GM19395 (cell line): Measurements from ENCODE around the gene CNTFR.

Experiments used
- ATAC-seq: cut with Tn5 transposase; IDR thresholded peaks from one replicate; pipeline ENCODE4 v1.9.1; 2021; ENCODE audit warnings: mild to moderate bottlenecking, moderate library complexity; ENCODE audit not compliant: unreplicated experiment

Gene CNTFR

GRCh38 chr9:34573599-34574325 is 15.8 kb downstream of the CNTFR start:
- ATAC-seq, result no peak

- ATAC-seq, result no peak
These were observed 16.9 kb downstream of the CNTFR start for GRCh38 chr9:34572628-34573027.

GRCh38 chr9:34572092-34572491 is 17.4 kb downstream of the CNTFR start:
- ATAC-seq, result no peak

- no peak for ATAC-seq
These were observed 18.1 kb downstream of the CNTFR start for GRCh38 chr9:34571481-34571810.

- no peak for ATAC-seq
These were observed 18.6 kb downstream of the CNTFR start for GRCh38 chr9:34570809-34571480.

GRCh38 chr9:34570376-34570775 is 19.1 kb downstream of the CNTFR start:
- no peak for ATAC-seq

- ATAC-seq, result no peak
These were observed 20.8 kb downstream of the CNTFR start for GRCh38 chr9:34568774-34569173.

- ATAC-seq, result no peak
These were observed 21.4 kb downstream of the CNTFR start for GRCh38 chr9:34568133-34568532.

- no peak for ATAC-seq
These were observed 22.6 kb downstream of the CNTFR start for GRCh38 chr9:34566972-34567371.

- no peak for ATAC-seq
These were observed 23.2 kb downstream of the CNTFR start for GRCh38 chr9:34566322-34566721.

- no peak for ATAC-seq
These were observed 23.7 kb downstream of the CNTFR start for GRCh38 chr9:34565856-34566255.

GRCh38 chr9:34564617-34565016 is 24.9 kb downstream of the CNTFR start:
- no peak for ATAC-seq

- no peak for ATAC-seq
These were observed 26.3 kb downstream of the CNTFR start for GRCh38 chr9:34563262-34563661.

GRCh38 chr9:34562135-34562745 is 27.3 kb downstream of the CNTFR start:
- no peak for ATAC-seq

- no peak for ATAC-seq
These were observed 28.8 kb downstream of the CNTFR start for GRCh38 chr9:34560599-34561214.

- ATAC-seq, result no peak
These were observed 29.7 kb downstream of the CNTFR start for GRCh38 chr9:34559624-34560455.

GRCh38 chr9:34558919-34559623 is 30.5 kb downstream of the CNTFR start:
- ATAC-seq, result no peak

GRCh38 chr9:34558364-34558763 is 31.2 kb downstream of the CNTFR start:
- no peak for ATAC-seq

- no peak for ATAC-seq
These were observed 31.9 kb downstream of the CNTFR start for GRCh38 chr9:34557426-34558321.
